Renal cortical epithelial cell (primary cell): Measurements from ENCODE around the gene ADISSP. TPM values are rescaled to one million over a fixed set of nuclear protein-coding genes. Genes with fewer than 3 reads are reported as not detected.

Source experiments
- DNase-seq: peaks from one replicate; pipeline ENCODE4 v3.0.0-alpha.2; 2011; ENCODE audit warnings: low read depth
- total RNA-seq: library from RNA; depleted of rRNA; stranded (reverse); fragments of >200 nt; gene quantifications from 2 replicates; pipeline ENCODE4 v1.2.3, GENCODE V29; 2014

Gene ADISSP
- total RNA-seq, 1 donor from 2014 or later = 20.0 TPM

DNA sequence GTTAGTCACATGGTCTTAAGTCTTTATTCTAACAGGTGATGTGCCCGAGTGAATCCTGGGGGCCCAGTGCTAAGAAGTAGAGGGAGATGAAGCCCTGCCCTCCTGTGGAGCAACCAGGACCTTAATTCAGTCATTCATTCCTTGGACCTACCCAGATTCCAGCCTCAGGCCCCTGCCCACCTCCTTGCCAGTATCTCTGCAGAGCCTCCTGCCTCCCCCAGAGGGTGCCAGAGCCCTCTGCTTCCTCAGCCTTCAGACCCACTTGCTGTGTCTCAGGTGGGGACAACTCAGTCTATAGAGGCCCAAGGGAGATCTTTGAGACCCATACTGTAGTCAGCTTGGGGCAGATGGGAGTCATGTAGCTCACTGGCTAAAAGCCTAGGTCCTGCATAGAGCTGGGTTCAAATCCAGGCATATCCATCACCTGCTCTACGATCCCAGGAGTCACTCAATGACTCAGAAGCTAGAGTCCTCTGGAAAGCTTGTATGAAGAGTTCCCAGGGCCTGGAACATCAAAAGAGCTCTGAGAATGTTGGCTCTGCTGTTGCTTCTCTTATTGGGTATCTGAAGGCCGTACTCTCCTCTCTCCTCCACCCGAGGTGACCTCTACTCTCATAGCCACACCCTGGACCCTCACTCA, 51.2 kb downstream of the ADISSP start:
- DNase-seq = peak; percentile 23

DNA sequence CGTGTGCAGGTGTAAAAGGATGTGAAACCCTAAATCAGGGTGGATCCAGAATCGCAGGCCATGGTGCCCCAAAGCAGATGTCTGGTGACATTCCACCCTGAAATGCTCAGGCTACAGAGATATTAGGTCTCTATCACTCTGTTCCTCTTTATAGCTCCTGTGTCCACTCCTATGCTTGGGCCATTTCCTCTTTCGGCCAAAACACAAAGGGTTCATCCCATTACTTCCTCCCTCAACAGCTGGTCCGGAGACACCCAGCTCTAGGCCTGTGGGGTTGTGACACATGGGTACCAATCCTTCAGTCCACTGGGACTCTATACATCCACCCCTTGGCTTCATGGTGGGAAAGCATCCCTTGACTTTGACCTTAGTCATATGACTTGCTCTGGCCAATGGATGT, 53.5 kb downstream of the ADISSP start:
- no peak for DNase-seq

- no peak for DNase-seq
Observed at GRCh38 chr20:3712279-3712873, 55.2 kb downstream of the ADISSP start, which contains the start of gene SIGLEC1. TSS of gene SIGLEC1 (minus strand) at chr20:3712600. CDS start at chr20:3707128, 5,472 bp downstream.

- no peak for DNase-seq
Observed at GRCh38 chr20:3711484-3711941, 56.0 kb downstream of the ADISSP start.

GRCh38 chr20:3710703-3711483, 56.7 kb downstream of the ADISSP start:
- DNase-seq = no peak

DNA sequence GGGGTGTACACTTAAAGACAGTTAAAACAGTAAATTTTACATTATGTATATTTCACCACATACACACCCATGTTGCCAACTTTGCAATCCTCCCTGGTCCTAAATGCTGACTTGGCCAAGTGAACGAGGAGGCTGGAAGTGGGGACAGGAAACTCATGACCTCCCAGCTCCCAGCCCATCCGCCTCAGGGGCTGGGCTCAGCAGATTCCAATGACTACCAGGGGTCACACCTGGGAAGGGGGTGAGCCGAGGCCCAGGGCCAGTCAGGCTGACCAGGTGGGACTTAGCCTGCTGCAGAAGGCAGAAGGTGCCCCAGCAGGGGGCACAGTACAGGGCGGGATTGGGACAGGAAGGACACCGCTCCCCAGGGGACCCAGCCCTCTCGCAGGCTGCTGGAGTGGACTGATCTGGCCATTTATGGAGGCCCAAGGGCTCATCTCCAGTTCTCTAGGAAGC, 57.5 kb downstream of the ADISSP start:
- DNase-seq = no peak

- DNase-seq = no peak
Observed at GRCh38 chr20:3707508-3707899, 60.0 kb downstream of the ADISSP start.

DNA sequence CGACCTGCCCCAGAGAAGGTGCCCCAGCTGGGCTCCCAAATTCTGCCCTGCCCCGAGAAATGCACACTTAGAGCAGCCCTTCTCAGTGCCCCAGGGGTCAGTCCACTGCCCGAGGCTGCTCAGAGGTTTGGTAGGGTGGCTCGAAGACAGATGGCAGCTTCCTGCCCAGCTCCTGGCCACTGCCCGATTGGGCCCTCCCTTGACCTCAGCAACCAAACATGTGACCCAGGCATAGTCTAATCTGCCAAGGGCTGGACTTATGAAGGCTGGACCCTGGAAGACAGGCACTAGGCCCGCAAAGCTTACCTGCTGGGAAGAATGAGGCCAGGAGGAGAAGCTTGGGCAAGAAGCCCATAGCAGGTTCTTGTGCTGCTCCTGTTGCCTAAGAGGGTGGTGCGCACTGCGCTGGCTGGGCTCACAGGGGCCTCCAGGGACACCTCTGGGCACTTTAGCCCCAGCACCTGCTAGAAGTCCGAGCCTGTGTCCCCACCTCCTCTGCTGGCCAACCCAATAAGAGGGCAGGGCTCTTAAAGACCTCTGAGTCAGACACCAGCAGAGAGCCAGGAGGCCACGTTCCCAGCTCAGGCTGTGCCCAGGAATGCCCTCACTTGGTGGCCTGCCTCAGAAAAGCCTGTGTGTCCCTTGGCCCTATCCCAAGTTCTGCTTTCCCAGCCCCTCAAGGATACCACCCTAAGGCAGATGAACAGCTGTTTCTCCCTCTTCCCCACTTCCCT, 60.6 kb downstream of the ADISSP start:
- DNase-seq = peak; percentile 52

DNA sequence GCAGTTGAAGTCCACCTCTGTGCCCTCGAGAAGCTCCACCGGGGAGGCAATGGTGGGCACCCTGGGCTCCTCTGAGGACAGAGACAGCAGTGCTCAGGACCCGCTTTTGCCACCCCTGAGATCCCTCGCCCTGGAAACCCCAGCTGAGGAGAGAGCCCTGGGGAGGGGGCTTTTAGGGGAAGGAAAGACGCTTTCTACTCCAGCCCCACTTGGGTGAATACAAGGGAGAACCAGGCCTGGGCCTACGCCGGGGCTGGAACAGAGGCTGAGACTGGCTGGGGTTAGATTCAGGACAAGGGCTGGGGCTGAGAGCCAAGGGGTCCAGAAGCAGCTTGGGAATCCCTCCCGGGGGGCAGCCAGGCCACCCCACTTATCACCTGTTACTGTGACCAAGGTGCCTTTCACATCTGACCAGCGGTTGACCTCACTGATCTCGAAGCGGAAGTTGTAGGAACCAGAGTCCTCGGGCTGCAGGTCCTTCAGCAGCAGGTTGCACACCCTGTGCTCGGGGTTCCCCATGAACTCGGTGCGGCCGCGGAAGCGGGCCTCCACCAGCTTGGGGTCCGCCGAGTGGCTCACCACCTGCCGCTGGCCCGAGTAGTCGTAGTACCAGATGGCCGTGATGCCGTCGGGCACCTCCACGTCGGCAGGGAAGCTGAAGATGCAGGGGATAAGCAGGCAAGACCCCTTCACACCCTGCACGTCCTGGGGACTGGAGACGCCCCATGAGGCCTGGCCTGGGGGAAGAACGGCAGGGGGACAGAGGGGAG, 61.4 kb downstream of the ADISSP start:
- no peak for DNase-seq

- DNase-seq = no peak
Observed at GRCh38 chr20:3705491-3705969, 62.0 kb downstream of the ADISSP start.

DNA sequence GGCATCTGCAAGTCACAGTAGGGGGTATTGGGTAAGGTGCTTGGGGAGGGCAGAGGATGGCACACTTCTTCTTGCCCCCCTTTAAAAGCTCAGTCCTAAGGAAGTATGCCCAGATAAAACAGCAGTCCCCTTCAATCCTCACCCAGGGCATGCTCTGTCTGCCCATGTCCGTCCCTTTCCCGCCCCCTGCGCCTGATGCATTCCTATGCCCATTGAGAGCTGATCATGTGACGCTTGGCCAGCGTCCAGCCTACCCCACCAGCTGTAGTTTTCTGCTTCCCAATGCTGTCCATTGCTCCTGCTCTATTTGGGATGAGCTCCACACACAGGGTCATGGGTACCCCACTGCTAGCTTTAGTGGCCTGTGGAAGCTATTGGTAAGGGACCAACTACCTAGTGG, 63.5 kb downstream of the ADISSP start:
- no peak for DNase-seq

Other genes starting within 250 kb of the ADISSP start
- not detected in 2 replicates for gene GFRA4, start 104.4 kb downstream of the ADISSP start, total RNA-seq
- 0.10 TPM in 1 of 2 replicates, not detected in the other for gene ADAM33, start 85.7 kb downstream of the ADISSP start, total RNA-seq
- not detected in 2 replicates for gene SIGLEC1, start 55.2 kb downstream of the ADISSP start, total RNA-seq
- 0.17 TPM in 1 of 2 replicates, not detected in the other for gene HSPA12B, start 35.1 kb downstream of the ADISSP start, total RNA-seq
- gene SPEF1, start 13.7 kb upstream of the ADISSP start, total RNA-seq = 1.2 TPM in 1 of 2 replicates, not detected in the other
- gene CENPB, start 19.0 kb upstream of the ADISSP start, total RNA-seq = 72.6 and 80.4 TPM in 2 replicates
- gene CDC25B, start 28.6 kb upstream of the ADISSP start, total RNA-seq = 7.3 and 13.0 TPM in 2 replicates
- gene AP5S1, start 52.8 kb upstream of the ADISSP start, total RNA-seq = 20.1 and 21.1 TPM in 2 replicates
- 18.9 and 50.9 TPM in 2 replicates for gene MAVS, start 79.1 kb upstream of the ADISSP start, total RNA-seq
- gene PANK2, start 121.6 kb upstream of the ADISSP start, total RNA-seq = 68.4 and 74.8 TPM in 2 replicates
- 2.1 and 7.3 TPM in 2 replicates for gene RNF24, start 247.8 kb upstream of the ADISSP start, total RNA-seq